K562 (cell line): ENCODE data around the gene TPD52L2. TPM values are rescaled to one million over a fixed set of nuclear protein-coding genes. Genes with fewer than 3 reads are reported as not detected.
A peak's percentile ranks its signal among the peaks of the same experiment; 100 is the strongest.

Experiments used
- ATAC-seq: fragments of 200-7000 bp; cut with Tn5 transposase; 3 replicates; pipeline ENCODE4 v1.9.1; 2020; ENCODE audit warnings: moderate library complexity
- BruUV-seq: library from RNA; stranded (reverse); fragments of 400-500 nt; replicated peaks from 2 replicates; lab custom pipeline; 2021; lab: Mats Ljungman, UMichigan
- CTCF ChIA-PET: fragments of 300-600 bp; formaldehyde crosslinking; extraction: SDS; loops from one replicate; lab custom pipeline; 2021; ENCODE audit warnings: low intra/inter-chr PET ratio; lab: Yijun Ruan, JAX
- POLR2A ChIA-PET: fragments of 300-600, 350-650 bp; sonication (Branson Sonifier 250); formaldehyde crosslinking; extraction: SDS; loops from one replicate; lab custom pipeline; 2021; ENCODE audit warnings: antibody characterized with exemption, inconsistent platforms; lab: Yijun Ruan, JAX
- DNase-seq, 4 experiments: peaks; one replicate each; pipeline versions ENCODE4 v3.0.0 to v3.0.0-alpha.2; 2011 to 2018; ENCODE audit warnings: low spot score in 3 of 4, mixed read lengths in 3 of 4; ENCODE audit errors: extremely low read depth in 1 of 4
- FAIRE-seq: peaks from 2 replicates; lab custom pipeline; 2011; peaks lifted over from hg19 to GRCh38; lab: Jason Lieb, UNC
- H2AFZ ChIP-seq: 2 replicates; pipeline ENCODE4 v1.6.0; 2011; ENCODE audit warnings: low read depth, low read length, control low read depth, inconsistent platforms
- H3K27ac ChIP-seq: fragments of 200-600 bp; 3 replicates; pipeline ENCODE4 v1.8.0; 2011; ENCODE audit warnings: low read depth, mild to moderate bottlenecking, control low read depth, inconsistent platforms, low read length, moderate library complexity, mixed read lengths; ENCODE audit errors: extremely low read depth
- H3K27me3 ChIP-seq, 2 experiments: fragments of 300-600 bp in 1 of 2; 2 replicates in 1 of 2; 3 replicates in 1 of 2; pipeline versions ENCODE4 v1.6.0 to v1.8.0; 2011; ENCODE audit warnings: inconsistent platforms in 2 of 2, low read length in 2 of 2, mild to moderate bottlenecking in 1 of 2, mixed read lengths in 1 of 2, moderate library complexity in 1 of 2; ENCODE audit not compliant: control insufficient read depth in 2 of 2, insufficient read depth in 2 of 2
- H3K36me3 ChIP-seq: fragments of 300-600 bp; 3 replicates; pipeline ENCODE4 v1.8.0; 2011; ENCODE audit warnings: mild to moderate bottlenecking, low read length, inconsistent platforms; ENCODE audit not compliant: control insufficient read depth, insufficient read depth
- H3K4me1 ChIP-seq, 2 experiments: fragments of 200-600 bp in 1 of 2; replicated peaks in 1 of 2; 2 replicates in 1 of 2; 3 replicates in 1 of 2; pipeline versions ENCODE4 v1.5.1 to v1.8.0; 2011; ENCODE audit warnings: inconsistent platforms in 2 of 2, low read length in 2 of 2, mild to moderate bottlenecking in 1 of 2, mixed read lengths in 1 of 2, moderate library complexity in 1 of 2; ENCODE audit not compliant: control insufficient read depth in 2 of 2, insufficient read depth in 2 of 2
- H3K4me2 ChIP-seq: 2 replicates; pipeline ENCODE4 v1.6.1; 2011; ENCODE audit warnings: low read length, control low read depth, inconsistent platforms, mixed read lengths; ENCODE audit not compliant: insufficient read depth
- H3K4me3 ChIP-seq: fragments of 200-600 bp; sonication (generic), shearing (Covaris generic); 2 replicates; pipeline ENCODE4 v1.5.1; 2016; ENCODE audit warnings: control low read depth, inconsistent platforms
- H3K79me2 ChIP-seq: fragments of 200-600 bp; 3 replicates; pipeline ENCODE4 v1.8.0; 2011; ENCODE audit warnings: low read length, inconsistent platforms; ENCODE audit not compliant: control insufficient read depth, insufficient read depth
- H3K9ac ChIP-seq, 2 experiments: 2 replicates each; pipeline versions ENCODE4 v1.6.0 to v1.6.1; 2011; ENCODE audit warnings: low read depth in 2 of 2, low read length in 2 of 2, control low read depth in 1 of 2, inconsistent platforms in 1 of 2, mild to moderate bottlenecking in 1 of 2, mixed read lengths in 1 of 2; ENCODE audit not compliant: insufficient read depth in 1 of 2
- H3K9me1 ChIP-seq: one replicate; pipeline ENCODE4 v1.6.0; 2011; ENCODE audit warnings: inconsistent platforms, mild to moderate bottlenecking, low read length, moderate library complexity; ENCODE audit not compliant: control insufficient read depth, insufficient read depth
- H3K9me3 ChIP-seq: replicated peaks from 2 replicates; pipeline ENCODE4 v1.5.1; 2011; ENCODE audit warnings: low read depth, low read length, inconsistent platforms; ENCODE audit not compliant: control insufficient read depth, insufficient read depth
- H4K20me1 ChIP-seq: replicated peaks from 2 replicates; pipeline ENCODE4 v1.6.1; 2011; ENCODE audit warnings: low read length, inconsistent platforms, mixed read lengths; ENCODE audit not compliant: control insufficient read depth, insufficient read depth
- CBX8 ChIP-seq: fragments of 200-600 bp; sonication (generic); IDR thresholded peaks from 2 replicates; pipeline ENCODE4 v1.6.1; 2012; ENCODE audit warnings: borderline replicate concordance, mixed run types, low read depth, mild to moderate bottlenecking, moderate library complexity, mixed read lengths, low read length, control low read depth, inconsistent platforms; ENCODE audit not compliant: poor library complexity, severe bottlenecking; ENCODE audit errors: extremely low read depth
- CEBPG ChIP-seq, 3 experiments: fragments of 200-800 bp in 1 of 3; sonication (Bioruptor generic) in 1 of 3; sonication (generic) in 1 of 3; formaldehyde crosslinking in 1 of 3; IDR thresholded peaks in 2 of 3; conservative IDR thresholded peaks in 1 of 3; 2 replicates each; pipeline versions ENCODE4 v1.6.1 to v1.8.0; 2016 to 2022; ENCODE audit warnings: missing compliant biosample characterization in 2 of 3, missing genetic modification characterization in 2 of 3, mild to moderate bottlenecking in 1 of 3, missing genetic modification reagents in 1 of 3
- EGR1 ChIP-seq: fragments of 450-650 bp; conservative IDR thresholded peaks from 2 replicates; pipeline ENCODE4 v1.6.1; 2017; ENCODE audit warnings: mild to moderate bottlenecking
- NRF1 ChIP-seq, 2 experiments: fragments of 450-650 bp; IDR thresholded peaks in 1 of 2; conservative IDR thresholded peaks in 1 of 2; 2 replicates each; pipeline ENCODE4 v1.6.1; 2014; ENCODE audit warnings: mild to moderate bottlenecking in 2 of 2
- SMARCA4 ChIP-seq: fragments of 450-650 bp; IDR thresholded peaks from 2 replicates; pipeline ENCODE4 v1.6.1; 2016
- ZNF12 ChIP-seq: sonication (generic); formaldehyde crosslinking; IDR thresholded peaks from 2 replicates; pipeline ENCODE4 v1.4.0; 2020; ENCODE audit warnings: mild to moderate bottlenecking, missing genetic modification reagents
- ZNF232 ChIP-seq: sonication (generic); formaldehyde crosslinking; IDR thresholded peaks from 2 replicates; pipeline ENCODE4 v1.8.0; 2022; ENCODE audit warnings: mild to moderate bottlenecking, missing genetic modification reagents
- WGBS: fragments of 100-300 bp; shearing (Covaris generic); methylation state at CpG from one replicate; pipeline ENCODE4 v1.1.6; 2016; ENCODE audit warnings: low coverage, mixed read lengths; ENCODE audit not compliant: insufficient coverage; ENCODE audit errors: missing lambda C conversion rate; 5-methylcytosine and 5-hydroxymethylcytosine counted together
- in situ Hi-C: fragments of 300-500 bp; cut with MboI; formaldehyde crosslinking; loops from 4 replicates; pipeline ENCODE4 v1.15.0; 2018; ENCODE audit warnings: inconsistent platforms, mixed read lengths
- intact Hi-C: fragments of 100-400 bp; cut with micrococcal nuclease; formaldehyde crosslinking; loops from 2 replicates; pipeline ENCODE4 v1.14.2; 2022
- polyA plus RNA-seq, 8 experiments: library from polyadenylated mRNA; depleted of rRNA in 4 of 8; stranded (reverse) in 5 of 8; unstranded in 3 of 8; fragments of >200 nt; fragmentation: Nextera tagmentation in 2 of 8; fragmentation: Illumina TruSeq in 1 of 8; extraction: Ambion mirVana in 2 of 8; extraction: Trizol in 1 of 8; gene quantifications; 2 replicates each; pipeline versions ENCODE4 v1.2.1 to v1.2.3, GENCODE V29; 2011 to 2014; ENCODE audit warnings: inconsistent platforms in 1 of 8, missing spikeins in 1 of 8
- total RNA-seq, 7 experiments: library from RNA; depleted of rRNA in 6 of 7; stranded (reverse); fragments of >200 nt in 6 of 7; fragmentation: Illumina TruSeq in 2 of 7; extraction: Trizol in 2 of 7; gene quantifications; 2 replicates each; pipeline versions ENCODE4 v1.2.1 to v1.2.3, GENCODE V29; 2011 to 2021; ENCODE audit warnings: low replicate concordance in 1 of 7
- TF ChIP-seq, protein P1 (sequence below): fragments of 450-650 bp; formaldehyde crosslinking; IDR thresholded peaks from 2 replicates; pipeline ENCODE4 v1.4.0; 2022; ENCODE audit warnings: missing genetic modification characterization
- TF ChIP-seq, protein P2 (sequence below): sonication (generic); formaldehyde crosslinking; IDR thresholded peaks from 2 replicates; pipeline ENCODE4 v1.9.0; 2022; ENCODE audit warnings: mild to moderate bottlenecking, missing genetic modification reagents
- TF ChIP-seq, protein P3 (sequence below): sonication (generic); formaldehyde crosslinking; IDR thresholded peaks from 2 replicates; pipeline ENCODE4 v1.8.1; 2023; ENCODE audit warnings: mild to moderate bottlenecking, missing genetic modification reagents

The TPD52L2 gene
- total and polyA plus RNA-seq, 9 of the 15 experiments (the other 6 are each of a cell fraction or from before 2014, with no cell fraction given) = 1.9 to 117 (median 74.6) TPM

DNA sequence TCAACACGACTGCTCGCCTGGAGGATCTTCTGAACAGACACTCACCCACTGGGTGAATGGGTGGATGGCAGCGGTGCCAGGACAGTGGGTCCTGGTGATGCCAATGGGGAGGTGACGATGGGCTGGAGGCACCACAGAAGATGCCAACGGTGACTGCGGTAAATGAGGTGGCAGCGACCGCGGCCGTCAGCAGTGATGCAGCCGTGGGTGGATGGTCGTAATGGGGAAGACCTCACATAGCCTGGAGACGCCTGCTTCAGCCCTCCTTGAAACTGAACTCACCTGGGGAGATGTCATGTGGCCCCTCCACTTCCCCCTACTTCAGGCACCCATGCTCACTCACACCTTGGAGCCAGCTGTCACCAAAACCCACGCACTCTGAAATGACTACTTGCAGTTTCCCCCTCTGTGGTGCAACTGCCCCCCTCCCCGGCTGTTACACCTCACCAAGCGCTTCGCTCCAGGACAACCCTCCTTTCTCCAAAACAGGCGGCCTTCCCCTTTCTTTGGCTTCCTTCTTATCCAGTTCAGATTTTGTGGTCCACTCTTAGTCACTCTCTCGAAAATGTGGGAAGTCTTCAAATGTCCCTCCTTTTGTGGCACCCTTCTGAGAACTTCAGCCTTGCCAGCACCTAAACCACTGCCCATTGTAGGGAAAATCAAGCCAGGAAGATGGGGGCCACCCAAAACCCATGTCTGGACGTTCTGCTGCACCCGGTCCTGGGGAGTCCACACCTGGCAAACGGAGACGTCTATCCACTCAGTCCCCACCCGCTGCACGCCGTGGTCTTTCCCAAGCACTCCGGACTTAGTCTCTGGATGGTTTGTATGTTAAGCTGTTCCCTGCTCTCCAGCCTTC is 14.2 kb upstream of the TPD52L2 start:
- Histone ChIP-seq H3K4me1 (peaks cover 24 to 63% of the 10 kb centered on the region in 2 experiments), H3K4me2 (no peak overlapping the region), H3K79me2 (no peaks in the 10 kb centered on the region; the same call in 2 of the 3 replicates), H3K9me3 (no peaks in the 10 kb centered on the region), H4K20me1 (no peaks in the 10 kb centered on the region), H3K27ac (no peak overlapping the region), H3K9me1 (peaks cover 2% of the 10 kb centered on the region), H3K36me3 (no peaks in the 10 kb centered on the region), H3K4me3 (no peak overlapping the region), H3K27me3 (no peaks in the 10 kb centered on the region), H2AFZ (no peak overlapping the region), H3K9ac (no peak overlapping the region)
- ChIA-PET POLR2A (interaction anchor here (0.6 to 1.9 kb wide), 2 partner anchors 12 to 84 kb away, joined by 3 to 4 read pairs; no protein-coding TSS in a partner anchor), CTCF (no interaction called here)
- intact Hi-C loops (no loop called here), in situ Hi-C loops (no loop called here)
- no TSS peak for BruUV-seq
- 57% methylated on average over 27 of the region's 27 CpGs for WGBS
- ATAC-seq (no peak), FAIRE-seq (no peak), DNase-seq (no peak)
- TF ChIP-seq ZNF12 (CRISPR knock-in tag) (no peak), EGR1 (0 out of 2 replicates have a peak, but pooled peaks have one; percentile 5), NRF1 (conservative IDR thresholded peaks at IDR 0.05 in 1 of 2, IDR thresholded peaks at IDR 0.05 in 1 of 2) (no peak), CEBPG (CRISPR knock-in tag; IDR thresholded peaks at IDR 0.05) (no peak), CEBPG (tag; conservative IDR thresholded peaks at IDR 0.05 in 1 of 2, IDR thresholded peaks at IDR 0.05 in 1 of 2) (no peak), CBX8 (no peak), SMARCA4 (no peak), ZNF232 (CRISPR knock-in tag) (no peak)
- TF ChIP-seq, protein P1, sequence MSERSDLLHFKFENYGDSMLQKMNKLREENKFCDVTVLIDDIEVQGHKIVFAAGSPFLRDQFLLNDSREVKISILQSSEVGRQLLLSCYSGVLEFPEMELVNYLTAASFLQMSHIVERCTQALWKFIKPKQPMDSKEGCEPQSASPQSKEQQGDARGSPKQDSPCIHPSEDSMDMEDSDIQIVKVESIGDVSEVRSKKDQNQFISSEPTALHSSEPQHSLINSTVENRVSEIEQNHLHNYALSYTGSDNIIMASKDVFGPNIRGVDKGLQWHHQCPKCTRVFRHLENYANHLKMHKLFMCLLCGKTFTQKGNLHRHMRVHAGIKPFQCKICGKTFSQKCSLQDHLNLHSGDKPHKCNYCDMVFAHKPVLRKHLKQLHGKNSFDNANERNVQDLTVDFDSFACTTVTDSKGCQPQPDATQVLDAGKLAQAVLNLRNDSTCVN = no peak
- TF ChIP-seq, protein P2, sequence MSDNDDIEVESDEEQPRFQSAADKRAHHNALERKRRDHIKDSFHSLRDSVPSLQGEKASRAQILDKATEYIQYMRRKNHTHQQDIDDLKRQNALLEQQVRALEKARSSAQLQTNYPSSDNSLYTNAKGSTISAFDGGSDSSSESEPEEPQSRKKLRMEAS (CRISPR knock-in tag) = no peak
- TF ChIP-seq, protein P3, sequence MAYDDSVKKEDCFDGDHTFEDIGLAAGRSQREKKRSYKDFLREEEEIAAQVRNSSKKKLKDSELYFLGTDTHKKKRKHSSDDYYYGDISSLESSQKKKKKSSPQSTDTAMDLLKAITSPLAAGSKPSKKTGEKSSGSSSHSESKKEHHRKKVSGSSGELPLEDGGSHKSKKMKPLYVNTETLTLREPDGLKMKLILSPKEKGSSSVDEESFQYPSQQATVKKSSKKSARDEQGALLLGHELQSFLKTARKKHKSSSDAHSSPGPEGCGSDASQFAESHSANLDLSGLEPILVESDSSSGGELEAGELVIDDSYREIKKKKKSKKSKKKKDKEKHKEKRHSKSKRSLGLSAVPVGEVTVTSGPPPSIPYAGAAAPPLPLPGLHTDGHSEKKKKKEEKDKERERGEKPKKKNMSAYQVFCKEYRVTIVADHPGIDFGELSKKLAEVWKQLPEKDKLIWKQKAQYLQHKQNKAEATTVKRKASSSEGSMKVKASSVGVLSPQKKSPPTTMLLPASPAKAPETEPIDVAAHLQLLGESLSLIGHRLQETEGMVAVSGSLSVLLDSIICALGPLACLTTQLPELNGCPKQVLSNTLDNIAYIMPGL = no peak
